Hepatocyte (in vitro differentiated cells): ENCODE data around the gene MRPL10.

ENCODE experiments used
- EZH2 ChIP-seq: fragments of 200-600 bp; sonication (generic); IDR thresholded peaks from 2 replicates; pipeline ENCODE4 v1.6.1; 2016; ENCODE audit warnings: antibody characterized with exemption, mild to moderate bottlenecking, borderline replicate concordance
- EZH2phosphoT487 ChIP-seq: fragments of 200-600 bp; sonication (generic); IDR thresholded peaks from one replicate; pipeline ENCODE4 v1.6.1; 2018; ENCODE audit warnings: antibody characterized with exemption, mild to moderate bottlenecking, low read depth, moderate library complexity; ENCODE audit not compliant: unreplicated experiment, severe bottlenecking
- TF ChIP-seq, protein P1 (sequence below): fragments of 200-600 bp; sonication (generic); IDR thresholded peaks from 2 replicates; pipeline ENCODE4 v1.5.1; 2016; ENCODE audit warnings: antibody characterized with exemption, mild to moderate bottlenecking; ENCODE audit not compliant: poor library complexity

DNA sequence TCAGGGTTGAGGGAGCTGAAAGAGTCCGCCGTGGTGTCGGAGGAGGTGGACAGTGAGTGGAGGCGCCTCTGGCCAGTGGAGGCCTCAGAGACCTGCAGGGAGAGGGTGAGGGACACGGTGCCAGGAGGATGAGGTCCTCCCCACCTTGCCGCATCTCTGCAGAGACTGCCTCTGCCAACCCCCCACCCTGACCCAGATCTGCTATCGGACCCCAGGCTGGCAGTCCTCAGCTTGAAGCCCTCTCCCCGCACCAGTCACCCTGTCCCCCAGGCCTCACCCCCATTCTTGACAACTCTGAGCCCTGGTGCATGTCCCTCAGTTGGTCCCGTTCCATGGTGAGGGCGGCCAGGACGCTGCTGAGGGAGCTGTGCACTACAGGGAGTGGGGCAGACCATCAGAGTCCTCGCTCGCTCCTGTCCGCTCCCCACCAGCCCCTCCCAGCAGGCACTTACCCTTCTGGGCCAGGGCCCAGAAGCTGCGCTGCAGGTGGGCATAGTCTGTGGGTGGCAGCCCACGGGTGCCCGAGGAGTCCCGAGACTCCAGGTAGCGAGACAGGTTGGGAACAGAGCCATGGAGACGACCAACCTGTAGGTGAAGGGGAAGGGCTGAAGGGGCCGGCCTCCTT lies 15.1 kb downstream of the MRPL10 start:
- TF ChIP-seq, protein P1, sequence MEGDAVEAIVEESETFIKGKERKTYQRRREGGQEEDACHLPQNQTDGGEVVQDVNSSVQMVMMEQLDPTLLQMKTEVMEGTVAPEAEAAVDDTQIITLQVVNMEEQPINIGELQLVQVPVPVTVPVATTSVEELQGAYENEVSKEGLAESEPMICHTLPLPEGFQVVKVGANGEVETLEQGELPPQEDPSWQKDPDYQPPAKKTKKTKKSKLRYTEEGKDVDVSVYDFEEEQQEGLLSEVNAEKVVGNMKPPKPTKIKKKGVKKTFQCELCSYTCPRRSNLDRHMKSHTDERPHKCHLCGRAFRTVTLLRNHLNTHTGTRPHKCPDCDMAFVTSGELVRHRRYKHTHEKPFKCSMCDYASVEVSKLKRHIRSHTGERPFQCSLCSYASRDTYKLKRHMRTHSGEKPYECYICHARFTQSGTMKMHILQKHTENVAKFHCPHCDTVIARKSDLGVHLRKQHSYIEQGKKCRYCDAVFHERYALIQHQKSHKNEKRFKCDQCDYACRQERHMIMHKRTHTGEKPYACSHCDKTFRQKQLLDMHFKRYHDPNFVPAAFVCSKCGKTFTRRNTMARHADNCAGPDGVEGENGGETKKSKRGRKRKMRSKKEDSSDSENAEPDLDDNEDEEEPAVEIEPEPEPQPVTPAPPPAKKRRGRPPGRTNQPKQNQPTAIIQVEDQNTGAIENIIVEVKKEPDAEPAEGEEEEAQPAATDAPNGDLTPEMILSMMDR = no peak
- TF ChIP-seq EZH2 (no peak), EZH2phosphoT487 (no peak)
